HepG2 (cell line): ENCODE results near the gene CDA. TPM values are rescaled to one million over a fixed set of nuclear protein-coding genes. Genes with fewer than 3 reads are reported as not detected.
A peak's percentile ranks its signal among the peaks of the same experiment; 100 is the strongest.

Experiments
- ATAC-seq: fragments of 200-7000 bp; cut with Tn5 transposase; 3 replicates; pipeline ENCODE4 v1.9.1; 2020; ENCODE audit warnings: mild to moderate bottlenecking, moderate library complexity
- BruUV-seq: library from RNA; stranded (reverse); fragments of 400-500 nt; replicated peaks from 2 replicates; lab custom pipeline; 2021; lab: Mats Ljungman, UMichigan
- CTCF ChIA-PET: fragments of 300-600 bp; formaldehyde crosslinking; extraction: SDS; loops from one replicate; lab custom pipeline; 2021; ENCODE audit warnings: low total read pairs, inconsistent platforms, low intra/inter-chr PET ratio; lab: Yijun Ruan, JAX
- POLR2A ChIA-PET: fragments of 350-600 bp; sonication (Branson Sonifier 250); formaldehyde crosslinking; loops from one replicate; lab custom pipeline; 2020; ENCODE audit warnings: antibody characterized with exemption, inconsistent platforms; lab: Yijun Ruan, JAX
- DNase-seq: peaks from one replicate; pipeline ENCODE4 v3.0.0-alpha.2; 2015; ENCODE audit warnings: low spot score
- FAIRE-seq: peaks from 3 replicates; lab custom pipeline; 2011; peaks lifted over from hg19 to GRCh38; lab: Jason Lieb, UNC
- H2AFZ ChIP-seq: one replicate; pipeline ENCODE4 v1.6.1; 2011; ENCODE audit warnings: low read length, inconsistent platforms
- H3K27ac ChIP-seq: fragments of 300-600 bp; 3 replicates; pipeline ENCODE4 v1.8.0; 2011; ENCODE audit warnings: mixed run types, mild to moderate bottlenecking, mixed read lengths, low read length, inconsistent platforms; ENCODE audit not compliant: insufficient read depth; ENCODE audit errors: extremely low read length
- H3K27me3 ChIP-seq, 2 experiments: fragments of 200-600 bp in 1 of 2; 2 replicates in 1 of 2; 3 replicates in 1 of 2; pipeline versions ENCODE4 v1.6.0 to v1.8.0; 2011; ENCODE audit warnings: low read length in 2 of 2, mild to moderate bottlenecking in 2 of 2, moderate library complexity in 2 of 2, inconsistent platforms in 1 of 2; ENCODE audit not compliant: insufficient read depth in 2 of 2, control insufficient read depth in 1 of 2
- H3K36me3 ChIP-seq, 2 experiments: fragments of 200-600 bp in 1 of 2; replicated peaks in 1 of 2; 2 replicates in 1 of 2; 3 replicates in 1 of 2; pipeline versions ENCODE4 v1.5.1 to v1.8.0; 2011; ENCODE audit warnings: low read length in 2 of 2, inconsistent platforms in 1 of 2; ENCODE audit not compliant: insufficient read depth in 2 of 2, control insufficient read depth in 1 of 2
- H3K4me1 ChIP-seq: 2 replicates; pipeline ENCODE4 v1.5.1; 2012; ENCODE audit warnings: low read length, inconsistent platforms; ENCODE audit not compliant: insufficient read depth
- H3K4me2 ChIP-seq: 2 replicates; pipeline ENCODE4 v1.6.0; 2011; ENCODE audit warnings: low read depth, low read length, inconsistent platforms
- H3K4me3 ChIP-seq, 3 experiments: fragments of 200-600 bp in 1 of 3; sonication (generic), shearing (Covaris generic) in 1 of 3; replicated peaks in 1 of 3; 2 replicates each; pipeline ENCODE4 v1.5.1; 2011 to 2016; ENCODE audit warnings: low read length in 3 of 3, inconsistent platforms in 2 of 3, low read depth in 2 of 3, mild to moderate bottlenecking in 2 of 3, control low read depth in 1 of 3, mixed read lengths in 1 of 3; ENCODE audit not compliant: insufficient read depth in 1 of 3
- H3K79me2 ChIP-seq: one replicate; pipeline ENCODE4 v1.6.1; 2011; ENCODE audit warnings: low read length, inconsistent platforms; ENCODE audit not compliant: insufficient read depth
- H3K9ac ChIP-seq: 2 replicates; pipeline ENCODE4 v1.6.0; 2011; ENCODE audit warnings: mild to moderate bottlenecking, low read depth, low read length, inconsistent platforms; ENCODE audit not compliant: insufficient read depth
- H3K9me3 ChIP-seq: 2 replicates; pipeline ENCODE4 v1.5.1; 2012; ENCODE audit warnings: mild to moderate bottlenecking, low read length
- H4K20me1 ChIP-seq: 2 replicates; pipeline ENCODE4 v1.6.0; 2011; ENCODE audit warnings: inconsistent platforms, mild to moderate bottlenecking, low read length, moderate library complexity; ENCODE audit not compliant: insufficient read depth
- KDM1A ChIP-seq: IDR thresholded peaks from 2 replicates; pipeline ENCODE4 v1.6.1; 2016; ENCODE audit warnings: missing compliant biosample characterization
- MAFF ChIP-seq: IDR thresholded peaks from 2 replicates; pipeline ENCODE4 v1.6.1; 2011; ENCODE audit warnings: low read depth, low read length, improper control_type of control experiment
- MAFK ChIP-seq, 2 experiments: IDR thresholded peaks in 1 of 2; conservative IDR thresholded peaks in 1 of 2; 2 replicates each; pipeline ENCODE4 v1.6.1; 2011; ENCODE audit warnings: improper control_type of control experiment in 2 of 2, low read length in 2 of 2
- MTF2 ChIP-seq: sonication (generic); formaldehyde crosslinking; IDR thresholded peaks from 2 replicates; pipeline ENCODE4 v1.5.0; 2020; ENCODE audit warnings: missing genetic modification reagents, borderline replicate concordance
- PAF1 ChIP-seq: IDR thresholded peaks from 2 replicates; pipeline ENCODE4 v1.6.1; 2016; ENCODE audit warnings: missing genetic modification reagents, missing compliant biosample characterization
- RFXAP ChIP-seq: sonication (generic); formaldehyde crosslinking; IDR thresholded peaks from 2 replicates; pipeline ENCODE4 v1.4.0; 2020; ENCODE audit warnings: missing genetic modification reagents, borderline replicate concordance
- ZFP90 ChIP-seq: sonication (generic); formaldehyde crosslinking; IDR thresholded peaks from 2 replicates; pipeline ENCODE4 v1.8.0; 2022; ENCODE audit warnings: missing genetic modification reagents, mild to moderate bottlenecking, inconsistent platforms, borderline replicate concordance
- ZNF10 ChIP-seq: sonication (generic); formaldehyde crosslinking; IDR thresholded peaks from 2 replicates; pipeline ENCODE4 v1.4.0; 2020; ENCODE audit warnings: mild to moderate bottlenecking, low read depth, missing genetic modification reagents, borderline replicate concordance
- ZNF230 ChIP-seq: sonication (generic); formaldehyde crosslinking; IDR thresholded peaks from 2 replicates; pipeline ENCODE4 v1.4.0; 2020; ENCODE audit warnings: mild to moderate bottlenecking, missing genetic modification reagents
- ZNF510 ChIP-seq: sonication (generic); formaldehyde crosslinking; IDR thresholded peaks from 2 replicates; pipeline ENCODE4 v1.4.0; 2020; ENCODE audit warnings: low read depth, mild to moderate bottlenecking, missing genetic modification reagents
- ZNF775 ChIP-seq: sonication (generic); formaldehyde crosslinking; IDR thresholded peaks from 2 replicates; pipeline ENCODE4 v1.4.0; 2020; ENCODE audit warnings: missing genetic modification reagents, mild to moderate bottlenecking, moderate library complexity, borderline replicate concordance
- WGBS: methylation state at CpG from one replicate; pipeline ENCODE4 v1.1.6; 2017; ENCODE audit warnings: low lambda C conversion rate; 5-methylcytosine and 5-hydroxymethylcytosine counted together
- in situ Hi-C: cut with HindIII; loops from 2 replicates; pipeline ENCODE4 v1.10.0; 2017; ENCODE audit warnings: low pct_unique_long_range_greater_than_20kb; ENCODE audit not compliant: extremely low pct_ligation_motif_present
- intact Hi-C: fragments of 100-400 bp; cut with micrococcal nuclease; formaldehyde crosslinking; loops from one replicate; pipeline ENCODE4 v1.10.0; 2022; ENCODE audit not compliant: unreplicated experiment
- polyA plus RNA-seq, 8 experiments: library from polyadenylated mRNA; depleted of rRNA in 3 of 8; stranded (reverse) in 7 of 8; unstranded in 1 of 8; fragments of >200 nt; fragmentation: Illumina TruSeq in 4 of 8; extraction: Trizol in 4 of 8; gene quantifications; 2 replicates each; pipeline versions ENCODE4 v1.2.1 to v1.2.3, GENCODE V29; 2011 to 2016; ENCODE audit warnings: low read depth in 4 of 8, missing spikeins in 1 of 8, mixed read lengths in 1 of 8; ENCODE audit not compliant: insufficient read depth in 1 of 8
- total RNA-seq, 5 experiments: library from RNA; depleted of rRNA; stranded (reverse); fragments of >200 nt; fragmentation: Illumina TruSeq; extraction: Trizol; gene quantifications; 2 replicates each; pipeline ENCODE4 v1.2.3, GENCODE V29; 2016; ENCODE audit warnings: low read depth in 1 of 5
- TF ChIP-seq, protein P1 (sequence below): sonication (generic); formaldehyde crosslinking; IDR thresholded peaks from 2 replicates; pipeline ENCODE4 v1.4.0; 2020; ENCODE audit warnings: mild to moderate bottlenecking, missing genetic modification reagents

CDA gene
- total and polyA plus RNA-seq, 2 of the 13 experiments (the other 11 are each of a cell fraction or from before 2014, with no cell fraction given) = 0.66 to 2.1 TPM

GRCh38 chr1:20630729-20631128, 41.8 kb downstream of the CDA start:
- H3K79me2 ChIP-seq = no peaks in the 10 kb centered on the region
- H3K4me1 ChIP-seq = peaks cover 22% of the 10 kb centered on the region
- ChIA-PET POLR2A (no interaction called here), CTCF (no interaction called here)
- no peaks in the 10 kb centered on the region for H4K20me1 ChIP-seq
- WGBS = 23% methylated on average over 4 of the region's 4 CpGs
- no peaks in the 10 kb centered on the region for H3K9me3 ChIP-seq
- ATAC-seq = no peak
- H3K36me3 ChIP-seq = no peaks in the 10 kb centered on the region
- H3K4me3 ChIP-seq = no peak overlapping the region
- no peak overlapping the region for H3K4me2 ChIP-seq
- in situ Hi-C loops = no loop called here
- FAIRE-seq = no peak
- intact Hi-C loops = no loop called here
- H3K27me3 ChIP-seq = no peaks in the 10 kb centered on the region
- TF ChIP-seq KDM1A (no peak), ZNF775 (CRISPR knock-in tag) (no peak), ZNF230 (CRISPR knock-in tag) (no peak), MAFF (peak; percentile 97), RFXAP (CRISPR knock-in tag) (no peak), ZFP90 (no peak), PAF1 (CRISPR knock-in tag) (no peak), MAFK (conservative IDR thresholded peaks at IDR 0.05 in 1 of 2, IDR thresholded peaks at IDR 0.05 in 1 of 2; ENCODE audit: low read length in 2 of 2) (peak; percentile 95 to 98)
- TF ChIP-seq, protein P1, sequence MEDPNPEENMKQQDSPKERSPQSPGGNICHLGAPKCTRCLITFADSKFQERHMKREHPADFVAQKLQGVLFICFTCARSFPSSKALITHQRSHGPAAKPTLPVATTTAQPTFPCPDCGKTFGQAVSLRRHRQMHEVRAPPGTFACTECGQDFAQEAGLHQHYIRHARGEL (CRISPR knock-in tag) = no peak
- TF ChIP-seq, all 625 proteins: peak for 2
- no peak overlapping the region for H2AFZ ChIP-seq
- no peak overlapping the region for H3K27ac ChIP-seq
- no peak for DNase-seq
- no TSS peak for BruUV-seq
- H3K9ac ChIP-seq = no peak overlapping the region

DNA sequence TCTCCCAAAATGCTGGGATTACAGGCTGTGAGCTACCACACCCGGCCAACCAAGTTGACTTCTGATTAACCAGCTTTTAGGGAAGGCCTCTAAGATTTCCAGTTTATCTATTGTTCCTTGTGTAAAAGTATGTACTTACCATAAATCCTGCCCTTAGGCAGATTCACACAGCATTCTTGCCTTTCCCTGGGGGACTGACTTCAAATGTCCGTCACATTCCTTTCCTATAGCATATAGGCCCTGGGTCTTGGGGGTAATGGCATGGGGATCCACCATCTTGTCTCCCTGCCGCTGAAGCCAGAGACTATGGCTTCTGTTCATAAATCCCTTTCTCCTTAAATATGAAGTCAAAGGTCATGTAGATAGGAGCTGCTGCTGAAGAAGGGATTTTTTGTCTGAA, 43.5 kb downstream of the CDA start:
- WGBS = 83% methylated on average over 3 of the region's 3 CpGs
- intact Hi-C loops (loop anchor here (2.0 kb wide), 1 partner anchor 58 kb away; no protein-coding TSS in a partner anchor), in situ Hi-C loops (no loop called here)
- no TSS peak for BruUV-seq
- FAIRE-seq (no peak), DNase-seq (no peak), ATAC-seq (no peak)
- Histone ChIP-seq H3K4me3 (no peak overlapping the region), H3K4me2 (peak overlapping the region; percentile 96), H3K9ac (no peak overlapping the region; the same call in 1 of the 2 replicates), H3K9me3 (no peaks in the 10 kb centered on the region), H3K36me3 (no peaks in the 10 kb centered on the region), H3K27me3 (no peaks in the 10 kb centered on the region), H3K4me1 (peaks cover 22% of the 10 kb centered on the region), H3K79me2 (no peaks in the 10 kb centered on the region), H3K27ac (no peak overlapping the region), H2AFZ (no peak overlapping the region), H4K20me1 (no peaks in the 10 kb centered on the region)
- ChIA-PET CTCF (interaction anchor here (2.9 to 3.1 kb wide), 2 partner anchors 57 to 110 kb away, joined by 13 to 23 read pairs; no protein-coding TSS in a partner anchor), POLR2A (interaction anchor here (0.8 to 3.5 kb wide), 8 partner anchors 20 to 152 kb away, joined by 3 to 45 read pairs (median 15); partner anchors contain the start of genes CDA, DDOST, FAM43B and MUL1)
- TF ChIP-seq ZNF510 (CRISPR knock-in tag) = no peak
- no peak for TF ChIP-seq RFXAP (CRISPR knock-in tag)
- TF ChIP-seq ZNF10 (CRISPR knock-in tag) = no peak
- TF ChIP-seq MTF2 (CRISPR knock-in tag) = no peak
